ENCODE data around the gene RNASE11.
"Not testable (repeated sequence)": the region's sequence is repeated elsewhere in the genome, so short reads cannot be mapped to it uniquely, and the experiment has no call there.

Gene RNASE11

DNA sequence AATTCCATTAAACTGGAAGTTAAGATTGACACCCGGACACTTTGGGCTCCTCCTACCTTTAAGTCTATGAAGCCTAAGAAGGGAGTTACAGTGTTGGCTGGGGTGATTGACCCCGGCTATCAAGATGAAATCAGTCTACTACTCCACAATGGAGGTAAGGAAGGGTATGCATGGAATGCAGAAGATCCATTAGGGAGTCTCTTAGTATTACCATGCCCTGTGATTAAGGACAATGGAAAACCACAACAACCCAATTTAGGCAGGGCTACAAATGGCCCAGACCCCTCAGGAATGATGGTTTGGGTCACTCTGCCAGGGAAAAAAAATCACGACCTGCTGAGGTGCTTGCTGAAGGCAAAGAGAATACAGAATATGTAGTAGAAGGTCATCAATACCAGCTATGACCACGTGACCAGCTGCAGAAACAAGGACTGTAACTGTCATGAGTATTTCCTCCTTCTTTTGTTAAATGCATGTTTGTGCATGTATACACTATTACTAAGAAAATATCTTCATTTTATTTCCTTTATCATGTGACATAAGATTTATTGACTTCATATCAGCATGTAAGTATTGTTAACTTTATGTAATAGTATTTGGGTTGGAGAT lies 15.3 kb downstream of the RNASE11 start:
- not testable (repeated sequence) for H3K36me3 Mint-ChIP-seq; H3K4me3 Mint-ChIP-seq; H3K9me3 Mint-ChIP-seq (ENCODE audit: low read depth); H3K27ac Mint-ChIP-seq; H3K4me1 Mint-ChIP-seq (ENCODE audit: low read depth); H3K27me3 Mint-ChIP-seq

GRCh38 chr14:20570720-20571119 lies 17.1 kb downstream of the RNASE11 start:
- not testable (repeated sequence) for H3K9me3 Mint-ChIP-seq (ENCODE audit: low read depth); H3K36me3 Mint-ChIP-seq; H3K4me3 Mint-ChIP-seq; H3K27ac Mint-ChIP-seq; H3K27me3 Mint-ChIP-seq
- H3K4me1 Mint-ChIP-seq (ENCODE audit: low read depth), result peaks cover 11% of the 10 kb centered on the region

GRCh38 chr14:20569865-20570264 lies 17.9 kb downstream of the RNASE11 start:
- H3K4me1 Mint-ChIP-seq (ENCODE audit: low read depth), result peaks cover 11% of the 10 kb centered on the region
- H3K9me3 Mint-ChIP-seq (ENCODE audit: low read depth); H3K36me3 Mint-ChIP-seq; H3K4me3 Mint-ChIP-seq; H3K27ac Mint-ChIP-seq; H3K27me3 Mint-ChIP-seq: not testable (repeated sequence)

GRCh38 chr14:20569066-20569465 lies 18.7 kb downstream of the RNASE11 start:
- H3K9me3 Mint-ChIP-seq (ENCODE audit: low read depth), result no peaks in the 10 kb centered on the region

GRCh38 chr14:20568393-20568792 lies 19.4 kb downstream of the RNASE11 start:
- peaks cover 3% of the 10 kb centered on the region for H3K36me3 Mint-ChIP-seq
- no peaks in the 10 kb centered on the region for H3K27me3 Mint-ChIP-seq
- no peak overlapping the region for H3K27ac Mint-ChIP-seq
- no peak overlapping the region for H3K4me3 Mint-ChIP-seq
- peaks cover 11% of the 10 kb centered on the region for H3K4me1 Mint-ChIP-seq (ENCODE audit: low read depth)
- H3K9me3 Mint-ChIP-seq (ENCODE audit: low read depth), result no peaks in the 10 kb centered on the region

More at GRCh38 chr14:20569066-20569465, 18.7 kb downstream of the RNASE11 start:
- H3K27me3 Mint-ChIP-seq, result no peaks in the 10 kb centered on the region
- H3K4me1 Mint-ChIP-seq (ENCODE audit: low read depth), result peaks cover 11% of the 10 kb centered on the region
- no peak overlapping the region for H3K4me3 Mint-ChIP-seq
- no peak overlapping the region for H3K27ac Mint-ChIP-seq
- peaks cover 3% of the 10 kb centered on the region for H3K36me3 Mint-ChIP-seq

DNA sequence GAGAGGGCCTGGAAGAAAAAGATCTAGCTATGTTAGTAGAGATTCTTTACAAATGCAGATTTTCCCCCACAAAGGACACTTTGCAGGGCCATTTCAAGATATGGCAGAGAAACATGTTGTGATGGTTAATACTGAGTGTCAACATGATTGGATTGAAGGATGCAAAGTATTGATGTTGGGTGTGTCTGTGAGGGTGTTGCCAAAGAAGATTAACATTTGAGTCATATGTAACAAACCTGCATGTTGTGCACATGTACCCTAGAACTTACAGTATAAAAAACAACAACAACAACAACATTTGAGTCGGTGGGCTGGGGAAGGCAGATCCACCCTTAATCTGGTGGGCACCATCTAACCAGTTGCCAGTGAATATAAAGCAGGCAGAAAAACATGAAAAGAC lies 20.6 kb downstream of the RNASE11 start:
- H3K27me3 Mint-ChIP-seq; H3K36me3 Mint-ChIP-seq; H3K4me3 Mint-ChIP-seq; H3K9me3 Mint-ChIP-seq (ENCODE audit: low read depth); H3K27ac Mint-ChIP-seq: not testable (repeated sequence)
- H3K4me1 Mint-ChIP-seq (ENCODE audit: low read depth), result peaks cover 11% of the 10 kb centered on the region

DNA sequence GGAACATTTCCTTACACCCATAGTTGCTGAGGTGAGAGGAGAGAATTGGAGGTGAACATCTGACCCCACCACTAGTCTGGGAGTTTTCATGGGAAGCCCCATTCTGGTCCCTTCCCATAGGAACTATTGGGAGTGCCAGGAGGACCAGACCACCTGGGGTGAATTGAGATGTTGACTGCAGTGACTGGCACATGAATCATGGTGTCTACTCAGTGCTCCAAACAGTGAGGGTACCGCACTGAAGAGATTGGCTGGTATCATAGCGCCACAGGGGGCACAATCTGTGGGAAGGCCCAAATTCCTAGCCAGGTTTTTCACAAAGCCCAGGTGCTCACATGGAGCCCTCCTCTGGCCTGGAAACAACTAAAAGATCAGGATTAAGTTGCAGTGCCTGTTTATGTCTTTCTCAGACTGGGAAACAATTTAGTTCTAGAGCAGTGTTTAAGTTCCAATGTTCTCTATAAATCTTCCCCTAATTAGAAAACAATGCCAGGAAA lies 23.3 kb downstream of the RNASE11 start:
- H3K9me3 Mint-ChIP-seq (ENCODE audit: low read depth), result no peaks in the 10 kb centered on the region
- H3K4me1 Mint-ChIP-seq (ENCODE audit: low read depth), result peaks cover 11% of the 10 kb centered on the region
- no peak overlapping the region for H3K4me3 Mint-ChIP-seq
- H3K36me3 Mint-ChIP-seq, result peaks cover 3% of the 10 kb centered on the region
- no peaks in the 10 kb centered on the region for H3K27me3 Mint-ChIP-seq
- no peak overlapping the region for H3K27ac Mint-ChIP-seq

GRCh38 chr14:20563971-20564370 lies 23.8 kb downstream of the RNASE11 start:
- no peaks in the 10 kb centered on the region for H3K27me3 Mint-ChIP-seq
- H3K9me3 Mint-ChIP-seq (ENCODE audit: low read depth), result no peaks in the 10 kb centered on the region
- H3K4me3 Mint-ChIP-seq, result no peak overlapping the region
- H3K36me3 Mint-ChIP-seq, result peaks cover 3% of the 10 kb centered on the region
- H3K4me1 Mint-ChIP-seq (ENCODE audit: low read depth), result peaks cover 11% of the 10 kb centered on the region
- no peak overlapping the region for H3K27ac Mint-ChIP-seq

GRCh38 chr14:20560961-20561360 lies 26.8 kb downstream of the RNASE11 start, which contains the start of gene RNASE9:
RNASE9 (minus strand) TSS chr14:20561047.
- no peaks in the 10 kb centered on the region for H3K36me3 Mint-ChIP-seq
- H3K4me3 Mint-ChIP-seq, result no peak within 1 kb of the TSS
- no peaks in the 10 kb centered on the region for H3K4me1 Mint-ChIP-seq (ENCODE audit: low read depth)
- H3K27me3 Mint-ChIP-seq, result no peaks in the 10 kb centered on the region
- no peak within 1 kb of the TSS for H3K27ac Mint-ChIP-seq
- H3K9me3 Mint-ChIP-seq (ENCODE audit: low read depth), result no peaks in the 10 kb centered on the region

GRCh38 chr14:20559461-20559904 lies 28.3 kb downstream of the RNASE11 start:
- no peaks in the 10 kb centered on the region for H3K9me3 Mint-ChIP-seq (ENCODE audit: low read depth)
- peaks cover 2% of the 10 kb centered on the region for H3K27me3 Mint-ChIP-seq
- H3K36me3 Mint-ChIP-seq, result no peaks in the 10 kb centered on the region
- no peak overlapping the region for H3K27ac Mint-ChIP-seq
- no peak overlapping the region for H3K4me3 Mint-ChIP-seq
- H3K4me1 Mint-ChIP-seq (ENCODE audit: low read depth), result no peaks in the 10 kb centered on the region

GRCh38 chr14:20557212-20557542 lies 30.6 kb downstream of the RNASE11 start:
- Mint-ChIP-seq H3K9me3 (ENCODE audit: low read depth) (no peaks in the 10 kb centered on the region), H3K27me3 (peaks cover 2% of the 10 kb centered on the region), H3K27ac (no peak overlapping the region), H3K4me3 (no peak overlapping the region), H3K36me3 (peaks cover 2% of the 10 kb centered on the region), H3K4me1 (ENCODE audit: low read depth) (no peaks in the 10 kb centered on the region)

DNA sequence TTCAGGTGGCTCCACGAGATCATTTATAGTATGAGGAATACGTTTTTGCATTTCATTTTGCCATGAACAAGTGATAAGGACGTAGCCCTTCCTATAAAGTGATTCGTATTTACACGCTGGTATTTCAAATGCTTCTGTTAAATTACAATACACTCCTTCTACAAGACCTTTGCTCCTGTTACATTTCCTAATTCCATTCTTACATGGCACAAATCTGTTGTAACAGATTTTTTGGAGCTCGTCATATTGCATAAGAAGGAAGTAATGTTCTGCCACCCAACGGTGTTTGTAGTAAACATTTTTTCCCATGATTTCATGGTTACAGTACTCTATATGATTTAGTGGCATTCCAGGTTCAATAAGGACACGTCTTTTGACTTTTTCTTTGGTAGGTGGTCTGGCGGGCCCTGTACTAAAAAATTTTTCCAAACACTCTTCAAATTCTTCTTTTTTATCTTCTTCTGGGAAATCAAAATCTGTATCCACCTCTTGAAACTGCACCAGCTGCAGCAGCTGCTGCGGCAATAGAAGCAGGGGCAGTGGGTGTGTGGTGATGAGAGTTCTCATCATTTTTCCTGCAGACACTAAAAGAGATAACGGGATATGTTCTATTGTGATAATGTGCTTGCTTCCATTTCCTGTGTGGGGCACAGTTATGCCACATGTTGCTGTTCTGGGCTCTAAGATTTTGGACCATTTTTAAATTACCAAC lies 31.1 kb downstream of the RNASE11 start:
- no peak overlapping the region for H3K27ac Mint-ChIP-seq
- H3K27me3 Mint-ChIP-seq, result peaks cover 2% of the 10 kb centered on the region
- no peaks in the 10 kb centered on the region for H3K9me3 Mint-ChIP-seq (ENCODE audit: low read depth)
- no peaks in the 10 kb centered on the region for H3K4me1 Mint-ChIP-seq (ENCODE audit: low read depth)
- H3K4me3 Mint-ChIP-seq, result no peak overlapping the region
- H3K36me3 Mint-ChIP-seq, result peaks cover 2% of the 10 kb centered on the region

- H3K27ac Mint-ChIP-seq, result no peak overlapping the region
- H3K36me3 Mint-ChIP-seq, result peaks cover 2% of the 10 kb centered on the region
- H3K27me3 Mint-ChIP-seq, result peaks cover 2% of the 10 kb centered on the region
- H3K9me3 Mint-ChIP-seq (ENCODE audit: low read depth), result no peaks in the 10 kb centered on the region
- H3K4me3 Mint-ChIP-seq, result no peak overlapping the region
- no peaks in the 10 kb centered on the region for H3K4me1 Mint-ChIP-seq (ENCODE audit: low read depth)
Measured at GRCh38 chr14:20555845-20556244, 32.0 kb downstream of the RNASE11 start.

- Mint-ChIP-seq H3K4me1 (ENCODE audit: low read depth) (no peaks in the 10 kb centered on the region), H3K27me3 (peaks cover 3% of the 10 kb centered on the region), H3K27ac (no peak overlapping the region), H3K9me3 (ENCODE audit: low read depth) (no peaks in the 10 kb centered on the region), H3K36me3 (peaks cover 2% of the 10 kb centered on the region), H3K4me3 (no peak overlapping the region)
Measured at GRCh38 chr14:20553024-20553423, 34.8 kb downstream of the RNASE11 start.

GRCh38 chr14:20551606-20552005 lies 36.2 kb downstream of the RNASE11 start:
- no peaks in the 10 kb centered on the region for H3K4me1 Mint-ChIP-seq (ENCODE audit: low read depth)
- no peak overlapping the region for H3K4me3 Mint-ChIP-seq
- peaks cover 2% of the 10 kb centered on the region for H3K36me3 Mint-ChIP-seq
- no peak overlapping the region for H3K27ac Mint-ChIP-seq
- H3K9me3 Mint-ChIP-seq (ENCODE audit: low read depth), result no peaks in the 10 kb centered on the region
- peaks cover 3% of the 10 kb centered on the region for H3K27me3 Mint-ChIP-seq

- Mint-ChIP-seq H3K4me3 (no peak overlapping the region), H3K27me3 (peaks cover 3% of the 10 kb centered on the region), H3K27ac (no peak overlapping the region), H3K9me3 (ENCODE audit: low read depth) (no peaks in the 10 kb centered on the region), H3K36me3 (peaks cover 2% of the 10 kb centered on the region), H3K4me1 (ENCODE audit: low read depth) (no peaks in the 10 kb centered on the region)
Measured at GRCh38 chr14:20550926-20551325, 36.9 kb downstream of the RNASE11 start.

All from activated naive CD8-positive, alpha-beta T cell (primary cell).